Activated gamma-delta T cell (primary cell): ENCODE measurements around the gene SLC9A3.

Experiments
- DNase-seq: peaks from one replicate; lab custom pipeline; 2025; lab: John Stamatoyannopoulos, UW

The SLC9A3 gene

DNA sequence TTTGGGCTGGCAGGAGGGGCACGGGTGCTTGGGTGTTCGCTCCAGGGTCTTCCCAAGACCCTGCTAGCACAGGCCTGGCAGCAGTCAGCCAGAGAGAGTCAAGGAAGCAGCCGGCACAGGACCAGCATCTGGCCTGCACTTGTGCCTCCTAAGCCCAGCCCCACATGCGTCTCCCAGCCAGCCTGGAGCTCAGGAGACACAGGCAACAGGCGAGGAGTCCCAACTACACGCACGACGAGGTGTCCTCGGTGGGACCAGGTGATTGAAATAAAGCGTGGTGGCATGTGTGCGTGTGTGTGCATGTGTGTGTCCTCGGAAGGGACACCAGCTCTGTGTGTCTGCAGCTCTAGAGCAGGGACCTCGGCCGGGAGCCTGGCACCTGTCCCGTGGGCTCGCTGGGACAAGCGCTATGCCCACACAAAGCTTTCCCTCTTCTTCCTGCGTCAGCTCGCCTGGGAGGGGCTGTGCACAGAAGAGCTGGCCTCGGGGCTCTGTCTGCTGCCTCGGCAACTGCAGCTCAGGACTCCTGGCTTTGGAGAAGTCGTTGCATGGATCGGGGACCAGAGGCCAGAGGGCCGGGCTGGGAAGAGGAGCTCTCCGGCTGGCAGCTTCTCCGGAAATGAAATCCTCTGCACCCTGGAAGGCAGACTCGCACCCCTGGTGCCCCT is 14.7 kb upstream of the SLC9A3 start:
- DNase-seq, result no peak

DNA sequence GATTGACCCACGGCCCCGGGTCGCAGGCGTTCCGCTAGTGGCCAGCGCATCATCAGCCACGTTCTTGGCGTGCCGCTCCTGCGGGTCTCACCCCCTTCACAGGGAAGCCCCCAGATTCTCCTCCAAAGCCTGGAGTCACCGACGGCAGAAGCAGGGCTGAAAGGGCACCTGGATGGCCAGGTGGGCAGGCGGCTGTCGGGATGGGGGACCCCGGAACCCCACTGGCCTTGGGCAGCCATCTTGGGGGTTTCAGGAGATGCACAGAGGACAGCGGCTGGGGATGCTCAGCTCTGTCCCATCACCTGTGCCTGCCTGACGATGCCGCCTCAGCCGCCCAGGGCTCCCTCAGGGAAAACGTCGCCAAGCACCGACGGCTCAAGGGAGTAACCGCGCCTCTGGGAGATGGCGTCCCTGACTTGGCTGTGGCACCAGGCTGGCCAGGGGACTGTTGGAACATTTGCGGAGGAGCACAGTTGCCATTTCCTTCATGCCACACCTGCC is 14.1 kb upstream of the SLC9A3 start:
- no peak for DNase-seq

DNA sequence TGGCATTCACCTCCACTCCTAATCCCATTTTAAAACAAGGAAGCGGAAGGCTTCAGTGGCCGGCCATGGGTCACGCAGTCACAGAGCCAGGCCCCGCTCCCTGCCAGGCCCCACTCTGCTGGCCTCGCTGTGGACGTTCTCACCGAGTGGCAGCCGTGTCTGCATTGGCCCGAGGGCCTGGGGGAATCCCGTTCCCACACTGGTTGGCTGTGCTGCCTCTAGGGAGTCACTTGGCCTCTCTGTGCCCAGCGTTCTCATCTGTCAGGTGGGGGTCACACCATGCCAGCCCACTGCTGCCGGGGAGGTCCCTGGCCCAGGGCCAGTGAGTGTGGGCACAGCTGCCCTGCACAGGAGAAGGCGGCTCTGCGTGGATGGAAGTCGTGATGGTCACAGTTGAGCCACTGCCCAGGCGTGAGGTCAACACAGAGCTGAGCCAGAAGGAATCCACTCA is 13.4 kb upstream of the SLC9A3 start:
- DNase-seq, result no peak

DNA sequence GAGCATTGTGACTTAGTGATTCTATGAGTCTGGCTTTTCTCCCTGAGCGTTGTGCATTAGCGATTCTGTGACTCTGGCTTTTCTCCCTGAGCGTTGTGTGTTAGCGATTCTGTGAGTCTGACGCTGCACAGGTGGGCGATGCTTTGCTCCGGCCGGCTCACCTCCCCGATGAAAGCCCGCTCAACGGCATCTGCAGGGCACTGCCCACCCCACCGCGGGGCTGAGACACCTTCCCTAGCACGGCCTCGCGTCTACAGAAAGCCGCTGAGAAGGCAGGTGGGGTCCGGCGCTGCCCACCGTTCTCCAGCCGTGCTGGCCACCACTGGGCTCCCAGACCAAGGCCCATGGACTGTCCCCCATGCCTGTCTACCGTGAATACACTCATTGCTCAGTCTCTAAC is 12.8 kb upstream of the SLC9A3 start:
- no peak for DNase-seq

DNA sequence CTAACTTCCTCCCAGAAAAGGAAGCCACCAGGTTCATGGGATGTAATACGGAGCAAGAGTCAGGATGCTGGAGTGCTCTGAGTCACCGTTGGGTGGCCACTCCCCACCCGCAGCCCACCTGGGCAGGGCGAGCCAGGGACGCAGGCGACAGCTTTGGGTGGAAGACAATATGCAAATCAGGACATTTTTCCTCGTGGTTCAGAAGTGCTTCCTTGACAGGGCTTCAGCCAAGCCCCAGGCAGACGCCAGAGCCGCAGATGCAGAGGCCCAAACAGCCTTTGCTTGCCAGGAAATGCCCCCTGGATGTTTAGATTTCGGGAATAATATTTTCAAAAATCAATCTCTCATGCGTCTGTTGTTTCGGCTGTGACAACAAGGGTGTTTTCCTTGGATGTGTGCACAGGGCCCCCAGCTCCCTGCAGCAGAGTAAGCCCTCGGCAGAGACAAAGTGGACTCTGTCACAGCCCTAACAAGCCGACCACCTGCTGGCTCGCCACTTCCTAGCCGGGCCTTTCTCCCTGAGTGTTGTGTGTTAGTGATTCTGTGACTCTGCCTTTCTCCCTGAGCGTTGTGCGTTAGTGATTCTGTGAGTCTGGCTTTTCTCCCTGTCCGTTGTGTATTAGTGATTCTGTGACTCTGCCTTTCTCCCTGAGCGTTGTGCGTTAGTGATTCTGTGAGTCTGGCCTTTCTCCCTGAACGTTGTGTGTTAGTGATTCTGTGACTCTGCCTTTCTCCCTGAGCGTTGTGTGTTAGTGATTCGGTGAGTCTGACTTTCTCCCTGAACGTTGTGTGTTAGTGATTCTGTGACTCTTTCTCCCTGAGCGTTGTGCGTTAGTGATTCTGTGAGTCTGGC is 11.8 kb upstream of the SLC9A3 start:
- no peak for DNase-seq

DNA sequence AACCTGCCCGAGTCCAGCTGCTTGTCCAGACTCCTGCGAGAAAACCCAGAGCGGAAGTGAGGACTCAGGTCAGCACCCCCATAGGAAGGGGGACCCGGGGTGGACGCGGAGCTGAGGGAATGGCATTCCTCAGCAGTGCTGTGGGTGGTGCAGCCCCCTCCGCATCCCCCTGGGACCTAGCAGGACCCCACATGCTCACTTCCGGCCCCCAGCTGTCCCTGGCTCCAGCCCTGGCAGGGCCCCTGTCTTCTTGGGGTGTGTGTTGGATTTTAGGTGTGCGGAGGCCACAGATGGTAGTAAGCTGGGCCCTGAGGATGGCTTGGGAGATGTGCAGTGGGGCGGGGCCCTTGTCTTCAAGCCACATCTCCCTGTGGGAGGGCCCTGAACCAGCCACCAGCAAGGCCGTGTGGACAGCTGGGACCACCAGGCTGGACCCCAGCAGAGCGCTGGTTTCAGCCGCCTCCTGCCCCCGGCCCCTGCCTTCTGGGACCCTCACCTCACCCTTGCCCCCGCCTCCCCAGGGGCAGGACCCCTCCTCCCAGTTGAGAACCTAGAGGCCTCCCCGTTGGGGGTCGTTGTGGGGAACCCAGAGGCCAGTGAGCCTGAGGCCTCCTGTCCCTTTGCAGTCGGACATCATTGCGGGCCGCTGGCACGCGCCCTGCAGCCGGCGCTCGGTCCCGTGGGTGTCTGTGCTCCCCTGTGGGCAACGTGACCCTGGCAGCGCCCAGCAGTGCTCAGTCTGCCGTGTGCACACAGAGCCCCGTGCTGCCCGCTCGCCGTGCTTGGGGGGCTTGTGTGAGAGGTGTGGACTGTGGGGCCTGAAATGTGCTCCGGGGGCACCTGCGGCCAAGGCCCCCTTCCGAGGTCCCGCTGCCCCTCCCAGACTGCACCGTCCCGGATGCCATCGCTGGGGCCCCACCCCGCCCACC is 10.8 kb upstream of the SLC9A3 start:
- DNase-seq, result no peak

DNA sequence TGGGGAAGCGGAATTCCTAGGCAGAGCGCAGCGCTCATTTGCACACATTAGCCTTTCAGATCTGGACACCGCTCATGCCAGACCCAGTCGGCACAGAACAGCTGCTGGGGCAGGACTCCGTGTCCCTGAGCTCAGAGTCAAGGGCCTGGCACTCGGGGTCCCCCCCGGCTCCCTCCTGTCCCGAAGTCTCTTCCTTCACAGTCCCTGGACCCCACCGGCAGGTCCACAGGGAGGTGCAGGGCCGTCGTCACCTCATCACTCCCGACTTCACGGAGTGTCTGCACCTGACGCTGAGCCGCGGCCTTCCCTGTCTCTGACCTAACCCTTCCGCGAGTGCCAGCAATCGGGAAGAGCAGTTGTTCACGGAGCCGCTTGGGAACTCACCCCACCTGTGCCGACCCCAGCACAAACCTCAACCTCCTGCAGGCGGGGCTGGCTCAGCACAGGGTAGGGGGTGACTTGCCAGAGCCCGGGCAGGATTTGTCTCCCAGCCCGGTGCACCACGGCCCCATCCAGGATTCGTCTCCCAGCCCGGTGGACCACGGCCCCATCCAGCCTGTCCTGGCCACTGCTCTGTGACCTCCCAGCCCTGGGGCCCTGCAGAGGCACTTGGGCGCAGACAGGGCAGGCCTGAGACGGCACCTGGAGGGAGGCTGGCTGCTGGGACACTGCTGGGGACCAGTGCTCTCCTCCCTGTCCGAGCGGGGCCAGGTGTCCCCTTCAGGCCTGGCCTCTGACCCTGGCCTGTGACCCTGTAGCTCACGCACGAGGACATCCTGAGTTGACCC is 9.9 kb upstream of the SLC9A3 start:
- DNase-seq, result no peak

DNA sequence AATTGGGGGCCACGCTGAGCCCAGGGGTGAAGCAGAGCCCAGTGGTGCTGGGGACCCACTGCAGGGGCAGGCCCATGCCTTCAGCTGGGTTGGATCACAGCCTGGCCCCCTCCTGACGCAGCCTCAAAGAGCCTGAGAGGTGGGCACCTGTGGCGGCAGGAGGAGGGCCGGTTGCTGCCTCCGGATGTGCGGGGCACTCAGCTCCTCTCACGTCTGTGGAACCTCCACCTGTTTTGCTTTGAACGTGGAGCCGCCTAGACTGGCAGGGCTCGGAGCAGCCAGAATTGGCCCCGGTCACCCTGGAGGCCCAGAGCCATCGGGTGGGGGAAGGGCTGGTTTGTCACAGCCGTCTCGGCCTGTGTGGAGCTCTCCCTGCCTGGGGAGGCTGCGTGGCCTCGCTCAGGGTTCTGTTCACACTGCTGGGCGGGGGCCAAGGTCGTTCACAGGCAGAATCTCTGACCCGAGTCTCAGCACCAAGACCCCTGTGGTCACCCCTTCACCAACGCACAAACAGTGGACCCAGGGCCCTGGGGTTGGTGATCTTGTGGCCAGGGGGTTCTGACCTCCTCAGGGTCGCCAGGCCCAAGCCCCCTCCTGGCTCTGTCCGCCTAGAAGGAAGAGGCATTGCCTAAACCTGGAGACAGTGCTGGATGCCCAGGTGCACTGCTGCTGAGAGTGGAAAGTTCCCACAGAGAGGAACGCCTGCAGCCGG is 9.2 kb upstream of the SLC9A3 start:
- no peak for DNase-seq

DNA sequence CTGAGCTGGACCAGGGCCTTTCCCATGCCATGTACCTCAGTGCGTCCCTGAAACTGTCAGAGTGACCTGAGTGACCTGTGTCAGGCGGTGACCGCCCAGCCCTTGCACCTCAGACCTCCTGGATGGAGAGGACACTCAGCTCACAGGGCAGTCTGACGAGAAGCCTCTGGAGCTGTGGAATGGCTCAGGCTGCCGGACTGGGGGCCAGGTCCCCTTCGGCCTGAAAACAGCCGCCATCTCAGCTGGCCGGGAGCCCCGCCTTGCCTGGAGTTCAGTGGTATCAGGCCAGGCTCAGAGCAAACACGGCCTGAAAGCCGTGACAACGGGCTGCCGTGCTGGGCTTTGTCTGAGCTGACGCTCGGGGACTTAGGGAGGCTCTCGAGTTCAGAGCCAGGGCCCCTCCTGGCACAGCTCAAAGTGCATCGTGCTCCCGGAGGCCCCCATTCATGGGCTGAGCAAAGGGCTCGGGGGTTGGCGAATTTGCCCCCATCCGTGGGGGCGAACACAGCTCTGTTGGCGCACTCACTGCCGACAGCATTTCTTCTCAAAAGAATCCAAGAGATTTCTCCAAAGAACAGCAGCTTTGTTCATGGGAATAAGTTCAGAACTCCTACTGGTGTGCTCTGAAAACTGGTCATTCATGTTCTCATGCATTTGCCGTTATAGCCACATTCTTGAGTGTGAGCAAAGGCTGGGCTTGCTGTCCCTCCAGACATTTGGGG is 8.4 kb upstream of the SLC9A3 start:
- no peak for DNase-seq

DNA sequence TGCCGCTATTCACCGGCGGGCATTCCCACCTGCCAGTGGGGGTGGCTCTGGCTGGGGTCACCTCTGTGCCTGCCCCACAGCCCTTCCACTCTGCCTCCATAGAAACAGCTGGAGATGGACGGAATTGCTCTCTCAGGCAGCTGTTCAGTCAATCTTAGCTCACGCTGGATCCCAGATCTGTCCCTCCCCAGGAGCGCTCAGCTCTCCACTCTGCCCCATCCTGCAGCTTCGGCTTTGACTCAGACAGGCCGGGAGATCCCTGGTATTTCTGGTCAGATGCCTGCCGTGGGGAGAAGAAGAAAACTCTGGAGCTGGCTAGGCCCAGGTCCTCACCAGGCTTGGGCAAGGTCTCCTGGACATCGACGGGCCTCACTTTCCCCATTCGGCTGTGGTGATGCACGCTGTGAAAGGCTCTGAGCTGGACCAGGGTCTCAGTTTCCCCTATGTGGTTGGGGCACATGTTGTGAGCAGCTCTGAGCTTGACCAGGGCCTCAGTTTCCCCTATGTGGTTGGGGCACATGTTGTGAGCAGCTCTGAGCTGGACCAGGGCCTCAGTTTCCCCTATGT is 7.6 kb upstream of the SLC9A3 start:
- no peak for DNase-seq

DNA sequence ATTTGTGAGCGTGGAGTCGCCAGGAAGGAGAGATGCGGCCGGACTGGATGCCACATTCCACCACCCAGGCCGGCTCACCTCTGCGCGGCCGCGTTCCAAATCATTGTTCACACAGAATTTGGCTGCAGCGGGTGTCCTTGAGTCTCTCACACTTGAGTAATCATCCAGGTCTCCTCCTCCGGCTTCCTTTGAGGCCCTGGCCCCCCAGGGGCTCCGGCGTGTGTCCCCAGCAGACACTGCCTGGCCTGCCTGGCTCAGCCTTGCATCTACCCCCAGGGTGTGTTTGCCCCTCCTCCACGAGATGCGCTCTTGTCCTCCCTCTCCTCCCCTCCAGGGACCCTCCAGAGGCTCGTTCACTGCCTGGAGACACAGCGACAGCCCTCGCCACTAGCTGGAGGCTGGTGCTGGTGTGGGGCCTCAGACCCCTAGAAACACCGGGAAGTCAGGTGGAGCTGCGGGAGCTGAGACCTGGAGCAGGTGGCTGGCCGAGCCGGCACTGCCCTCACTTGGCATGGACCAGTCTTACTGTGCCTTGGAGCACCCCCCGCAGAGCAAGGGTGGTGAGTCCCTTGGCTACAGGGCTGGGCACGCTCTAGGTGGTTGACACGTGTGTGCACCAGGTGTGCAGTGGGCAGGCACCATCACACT is 7.0 kb upstream of the SLC9A3 start:
- DNase-seq, result no peak

DNA sequence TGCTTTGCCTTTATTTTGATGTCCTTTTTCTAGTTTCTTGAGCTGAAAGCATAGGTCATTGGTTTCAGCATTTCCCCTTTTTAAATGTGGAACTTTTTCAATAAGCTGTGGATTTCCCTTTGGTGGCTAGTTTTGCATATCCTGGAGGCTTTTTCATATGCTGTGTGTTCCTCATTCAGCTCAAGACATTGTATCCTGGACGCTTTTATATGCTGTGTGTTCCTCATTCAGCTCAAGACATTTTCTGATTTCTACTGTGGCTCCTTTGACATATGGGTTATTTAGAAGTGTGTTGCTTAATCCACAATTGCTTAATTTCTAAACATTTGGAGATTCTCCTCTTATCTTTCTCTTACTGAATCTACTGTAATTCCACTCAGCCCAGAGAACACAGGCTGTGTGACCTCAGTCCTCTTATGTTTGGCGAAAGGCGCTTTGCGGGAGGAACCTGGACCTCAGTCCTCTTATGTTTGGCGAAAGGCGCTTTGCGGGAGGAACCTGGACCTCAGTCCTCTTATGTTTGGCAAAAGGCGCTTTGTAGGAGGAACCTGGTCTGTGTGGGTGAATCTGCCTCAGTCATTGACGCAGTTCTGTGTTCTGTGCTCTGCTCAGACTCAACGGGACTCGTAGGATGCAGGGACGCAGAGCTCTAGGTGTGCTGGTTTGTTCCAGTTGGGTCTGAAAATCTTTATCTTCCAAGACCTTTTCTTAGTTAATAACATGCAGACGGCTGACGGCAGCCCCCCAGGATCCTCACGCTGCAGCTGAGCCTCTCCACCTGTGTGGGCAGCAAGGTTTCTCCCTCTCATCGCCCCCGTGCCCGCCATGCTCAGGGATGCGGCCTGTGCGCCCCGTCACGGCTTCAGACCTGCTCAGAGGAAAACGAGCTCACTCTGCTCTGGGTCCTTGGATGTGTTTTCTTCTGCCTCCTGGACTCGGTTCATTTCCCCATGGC is 6.0 kb upstream of the SLC9A3 start:
- no peak for DNase-seq

DNA sequence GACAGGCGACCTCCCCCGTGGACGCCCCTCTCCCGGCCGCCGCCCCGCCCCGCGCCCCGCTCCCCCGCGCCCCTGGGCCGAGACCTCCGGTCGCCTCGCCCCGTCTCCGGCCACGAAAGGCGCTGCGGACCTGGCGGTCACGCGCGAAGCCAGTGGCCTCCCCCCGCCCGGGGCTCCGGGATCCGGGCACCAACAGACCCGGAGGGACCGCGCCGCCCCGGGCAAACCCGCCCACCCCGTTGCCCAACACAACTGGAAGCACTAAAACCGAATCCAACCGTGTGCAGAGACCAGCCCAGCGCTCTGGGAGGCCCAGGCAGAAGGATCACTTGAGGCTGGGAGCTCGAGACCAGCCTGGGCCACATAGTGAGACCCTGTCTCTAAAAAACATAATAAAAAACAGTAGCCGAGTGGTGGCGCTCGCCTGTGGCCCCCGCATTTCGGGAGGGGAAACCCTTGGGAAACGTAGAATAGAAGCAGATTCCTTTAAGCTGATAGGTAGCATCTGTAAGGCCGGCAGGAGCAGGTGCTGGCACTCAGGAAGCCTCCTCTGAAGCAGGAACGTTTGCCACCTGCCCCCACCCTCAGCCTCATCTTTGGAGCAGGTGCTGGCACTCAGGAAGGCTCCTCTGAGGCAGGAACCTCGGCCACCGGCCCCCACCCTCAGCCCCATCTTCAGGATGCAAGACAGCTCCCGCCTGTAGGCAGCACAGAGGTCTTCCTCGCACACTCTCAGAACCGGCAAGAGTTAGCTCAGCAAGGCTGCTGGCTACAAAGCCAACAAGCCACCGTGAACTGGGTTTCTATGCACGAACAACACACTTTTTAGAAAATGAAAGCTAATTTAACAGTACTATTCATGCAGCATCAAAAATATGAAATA is 4.6 kb upstream of the SLC9A3 start:
- no peak for DNase-seq

DNA sequence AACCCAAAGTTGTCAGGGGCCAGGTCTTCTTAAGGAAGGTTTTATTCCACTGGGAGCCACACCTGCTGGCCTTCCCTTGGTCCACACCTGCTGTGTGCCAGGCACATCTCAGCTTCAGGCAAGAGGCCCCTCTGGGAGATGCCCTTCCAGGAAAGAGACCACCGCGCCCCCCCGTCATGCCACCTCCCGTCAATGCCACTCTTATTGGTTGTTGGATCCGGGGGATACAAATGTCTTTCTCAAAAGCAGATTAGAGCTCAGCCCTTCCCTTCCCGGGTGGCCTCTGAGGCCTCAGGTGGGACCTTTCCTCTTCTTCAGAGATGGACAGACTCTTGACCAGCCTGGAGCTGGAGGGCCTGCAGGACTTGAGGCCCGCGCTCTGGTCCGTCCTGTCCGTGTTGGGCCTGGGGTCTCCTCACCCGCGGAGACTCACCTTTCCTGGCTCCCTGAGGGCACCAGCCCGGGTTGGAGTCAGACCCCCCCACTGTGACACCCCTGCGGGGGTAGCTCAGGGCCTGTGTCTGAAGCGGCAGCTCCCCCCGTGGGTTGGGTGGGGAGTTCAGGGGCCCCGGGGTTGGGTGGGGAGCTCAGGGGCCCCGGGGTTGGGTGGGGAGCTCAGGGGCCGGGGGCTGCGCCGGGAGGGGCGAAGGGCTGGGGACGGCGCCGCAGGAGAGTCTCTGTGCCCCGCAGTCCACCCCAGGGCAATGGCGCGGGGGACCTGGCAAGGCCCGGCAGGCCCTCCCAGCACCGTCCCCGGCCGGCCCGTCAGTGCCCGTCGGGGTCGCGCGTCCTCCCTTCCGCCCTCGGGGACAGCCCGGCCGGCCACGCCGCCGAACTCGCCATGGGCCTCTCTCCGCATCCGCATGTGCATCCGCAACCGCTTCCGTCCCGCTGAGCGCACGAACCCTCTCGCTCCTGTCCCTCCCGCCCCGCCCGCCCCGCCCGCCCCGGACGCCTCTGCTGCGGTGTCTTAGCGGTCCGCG is 3.7 kb upstream of the SLC9A3 start:
- peak; percentile 20 for DNase-seq

DNA sequence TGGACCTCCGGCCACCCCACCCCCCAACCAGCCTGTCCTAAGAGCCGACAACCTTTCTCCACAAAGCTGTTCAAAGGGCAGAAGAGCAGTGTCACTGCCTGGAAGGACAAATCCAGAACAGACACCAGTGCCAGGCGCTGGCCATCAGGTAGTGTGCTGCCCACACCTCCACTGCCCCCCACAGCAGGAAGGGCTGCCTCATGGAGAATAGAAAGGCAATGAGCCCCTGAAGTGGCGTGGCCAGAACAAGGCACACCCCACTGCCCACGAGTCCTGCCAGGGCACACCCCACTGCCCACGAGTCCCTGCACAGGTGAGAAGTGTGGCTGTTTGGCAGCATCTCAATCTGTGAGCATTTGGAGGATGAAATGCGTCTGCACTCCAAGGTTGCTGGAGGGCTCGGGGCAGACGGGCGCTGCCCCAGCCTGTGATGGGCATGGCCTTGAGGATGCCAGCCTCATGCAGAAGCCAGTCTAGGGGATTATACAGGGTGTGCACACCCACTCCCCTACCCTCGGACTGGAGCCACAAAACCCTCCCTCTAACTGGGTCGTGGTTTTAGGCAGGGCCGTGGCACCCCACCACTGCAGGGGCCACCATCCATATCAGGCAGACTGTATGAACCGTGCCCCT is 2.3 kb upstream of the SLC9A3 start:
- no peak for DNase-seq
